Effector memory CD8-positive, alpha-beta T cell (primary cell): Measurements from ENCODE around the gene USP7.

ENCODE experiments used
- ATAC-seq: fragments of 150-1000 bp; cut with Tn5 transposase; replicated peaks from 2 replicates; pipeline ENCODE4 v1.10.0; 2021; ENCODE audit warnings: mild to moderate bottlenecking, moderate library complexity
- DNase-seq, 3 experiments: peaks; one replicate each; pipeline ENCODE4 v3.0.0; 2021
- H3K27ac Mint-ChIP-seq, 2 donors: one replicate each; pipeline ENCODE4 v1.8.0; 2022; ENCODE audit warnings: mild to moderate bottlenecking in 2 of 2, mixed read lengths in 2 of 2, moderate library complexity in 2 of 2
- H3K27me3 Mint-ChIP-seq, 2 donors: one replicate each; pipeline ENCODE4 v1.8.0; 2022; ENCODE audit warnings: mixed read lengths in 2 of 2
- H3K36me3 Mint-ChIP-seq: one replicate; pipeline ENCODE4 v1.8.0; 2022; ENCODE audit warnings: mild to moderate bottlenecking, moderate library complexity, mixed read lengths; ENCODE audit not compliant: insufficient read depth
- H3K4me1 Mint-ChIP-seq, 2 donors: one replicate each; pipeline ENCODE4 v1.8.0; 2022; ENCODE audit warnings: low read depth in 2 of 2, mixed read lengths in 2 of 2
- H3K4me3 Mint-ChIP-seq, 2 donors: one replicate each; pipeline ENCODE4 v1.8.0; 2022; ENCODE audit warnings: mild to moderate bottlenecking in 2 of 2, mixed read lengths in 2 of 2, moderate library complexity in 2 of 2
- H3K9me3 Mint-ChIP-seq, 2 donors: one replicate each; pipeline ENCODE4 v1.8.0; 2022; ENCODE audit warnings: mixed read lengths in 2 of 2
- total RNA-seq, 9 experiments: gene quantifications; one replicate each; lab custom pipeline; 2026; lab: John Stamatoyannopoulos, UW

USP7 gene
- 305 to 476 (median 380) reads per million in 9 experiments for total RNA-seq

DNA sequence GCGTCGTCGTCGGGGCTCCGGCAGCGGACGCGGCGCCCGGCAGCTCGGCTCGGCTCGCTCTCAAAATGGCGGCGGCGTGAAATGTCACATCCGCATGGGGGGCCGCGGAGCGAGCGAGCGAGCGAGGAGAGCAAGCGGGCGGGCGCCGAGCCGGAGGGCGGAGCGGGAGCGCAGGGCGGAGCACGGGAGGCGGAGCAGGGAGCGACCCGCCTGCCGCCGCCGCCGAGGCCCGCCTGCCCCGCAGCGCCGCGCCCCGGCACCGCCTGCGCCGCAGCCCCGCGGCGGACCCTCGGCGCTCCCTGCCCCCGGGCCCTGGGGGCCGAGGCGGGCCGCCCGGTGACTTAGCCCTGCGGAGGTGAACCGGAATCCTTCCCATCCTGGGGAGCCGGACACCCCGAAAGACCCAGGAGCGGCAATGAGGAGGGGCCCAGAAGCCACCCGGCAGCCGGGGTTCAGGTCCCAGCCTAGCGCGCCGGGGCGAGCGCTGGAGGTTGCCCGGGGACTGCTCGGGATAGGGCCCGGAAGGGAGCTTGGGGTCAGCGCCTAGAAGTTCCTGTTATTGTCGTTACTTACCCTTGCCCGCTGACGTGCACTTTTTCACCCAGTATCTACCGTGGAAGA lies at the start of gene USP7:
Gene USP7 (minus strand): TSS at position 86 of the 621 bp plus-strand sequence. CDS start 621 bp downstream, outside the sequence.
- DNase-seq, result peak; percentile 91 to 93 (median 92)
- Mint-ChIP-seq H3K4me1 (peaks cover 32 to 35% of the 10 kb centered on the region in 2 donors), H3K27ac (peak within 1 kb of the TSS; percentile 88 to 92), H3K36me3 (peaks cover 27% of the 10 kb centered on the region), H3K27me3 (peaks cover 5 to 13% of the 10 kb centered on the region in 2 donors), H3K9me3 (no peaks in the 10 kb centered on the region), H3K4me3 (peak within 1 kb of the TSS; percentile 84 to 94)
- peak; percentile 85 for ATAC-seq

DNA sequence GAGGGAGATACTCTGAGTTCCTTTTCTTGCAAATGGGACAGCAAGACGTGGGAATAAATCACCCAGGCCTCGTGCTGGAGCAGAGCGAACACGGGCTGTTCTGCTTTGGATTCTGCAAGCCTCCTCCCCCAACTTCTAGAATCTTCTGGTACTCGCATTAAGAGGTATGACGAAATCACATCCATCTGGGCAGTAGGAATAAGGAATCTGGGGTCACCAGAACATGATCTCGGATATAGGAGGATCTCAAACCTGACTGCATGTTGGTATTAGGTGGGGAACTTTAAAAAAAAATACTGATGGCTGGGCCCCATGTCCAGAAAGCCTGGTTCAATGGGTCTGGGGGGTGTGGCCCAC lies 49.8 kb upstream of the USP7 start:
- ATAC-seq (no peak), DNase-seq (no peak)
- H3K27ac Mint-ChIP-seq, result no peak overlapping the region
- H3K36me3 Mint-ChIP-seq, result no peaks in the 10 kb centered on the region
- peaks cover 4 to 5% of the 10 kb centered on the region in 2 donors for H3K4me1 Mint-ChIP-seq
- peaks cover 4 to 7% of the 10 kb centered on the region in 2 donors for H3K9me3 Mint-ChIP-seq
- no peak overlapping the region for H3K4me3 Mint-ChIP-seq
- peaks cover 17 to 31% of the 10 kb centered on the region in 2 donors for H3K27me3 Mint-ChIP-seq

DNA sequence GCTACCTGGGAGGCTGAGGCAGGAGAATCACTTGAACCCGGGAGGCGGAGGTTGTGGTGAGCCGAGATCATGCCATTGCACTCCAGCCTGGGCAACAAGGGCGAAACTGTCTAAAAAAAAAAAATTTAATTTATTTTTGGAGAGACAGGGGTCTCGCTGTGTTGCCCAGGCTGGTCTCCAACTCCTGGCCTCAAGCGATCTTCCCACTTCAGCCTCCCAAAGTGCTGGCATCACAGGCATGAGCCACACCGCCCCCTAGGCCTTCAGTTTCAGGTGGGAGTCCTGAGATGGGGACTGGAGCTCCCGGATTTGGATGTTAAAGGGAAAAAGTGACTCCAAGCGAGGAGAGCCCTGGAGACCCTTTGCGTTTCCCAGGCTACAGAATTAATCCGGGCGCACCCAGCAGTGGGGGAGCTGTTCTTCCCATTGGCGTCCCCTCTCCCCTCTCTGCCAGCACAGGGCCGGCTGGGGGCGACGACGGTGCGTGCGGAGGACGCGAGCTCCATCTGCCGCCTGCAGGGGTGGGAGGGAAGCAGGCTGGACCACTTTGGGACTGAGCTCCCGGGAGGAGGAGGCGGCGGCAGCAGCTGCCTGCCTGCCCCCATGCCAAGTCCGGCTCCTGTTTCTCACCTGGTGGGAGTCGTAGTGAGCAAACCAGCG lies 49.3 kb upstream of the USP7 start:
- Mint-ChIP-seq H3K27ac (no peak overlapping the region), H3K9me3 (peaks cover 4 to 7% of the 10 kb centered on the region in 2 donors), H3K4me3 (no peak overlapping the region), H3K36me3 (no peaks in the 10 kb centered on the region), H3K4me1 (peaks cover 4 to 8% of the 10 kb centered on the region in 2 donors), H3K27me3 (peaks cover 17 to 34% of the 10 kb centered on the region in 2 donors)
- no peak for DNase-seq
- no peak for ATAC-seq

DNA sequence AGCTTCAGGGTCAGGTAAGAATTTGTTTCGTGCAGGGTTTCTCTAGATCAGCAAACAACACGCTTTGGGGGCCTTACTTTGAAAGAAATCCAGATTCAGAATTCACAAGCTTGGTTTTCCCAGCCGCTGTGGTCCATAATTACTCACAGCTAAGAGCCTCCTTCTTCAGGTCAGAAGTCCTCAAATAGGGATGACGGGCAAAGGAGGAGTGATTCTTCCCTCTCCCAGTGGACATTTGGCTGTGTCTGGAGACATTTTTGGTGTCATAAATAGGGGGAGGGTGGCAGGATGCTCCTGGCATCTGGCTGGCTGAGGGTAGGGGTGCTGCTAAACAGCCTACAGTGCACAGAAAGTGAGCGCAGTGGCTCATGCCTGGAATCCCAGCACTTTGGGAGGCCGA lies 48.6 kb upstream of the USP7 start:
- Mint-ChIP-seq H3K4me3 (no peak overlapping the region), H3K4me1 (peaks cover 4 to 8% of the 10 kb centered on the region in 2 donors), H3K9me3 (peaks cover 4 to 7% of the 10 kb centered on the region in 2 donors), H3K36me3 (no peaks in the 10 kb centered on the region), H3K27me3 (peaks cover 19 to 36% of the 10 kb centered on the region in 2 donors), H3K27ac (no peak overlapping the region)
- DNase-seq (no peak), ATAC-seq (no peak)

DNA sequence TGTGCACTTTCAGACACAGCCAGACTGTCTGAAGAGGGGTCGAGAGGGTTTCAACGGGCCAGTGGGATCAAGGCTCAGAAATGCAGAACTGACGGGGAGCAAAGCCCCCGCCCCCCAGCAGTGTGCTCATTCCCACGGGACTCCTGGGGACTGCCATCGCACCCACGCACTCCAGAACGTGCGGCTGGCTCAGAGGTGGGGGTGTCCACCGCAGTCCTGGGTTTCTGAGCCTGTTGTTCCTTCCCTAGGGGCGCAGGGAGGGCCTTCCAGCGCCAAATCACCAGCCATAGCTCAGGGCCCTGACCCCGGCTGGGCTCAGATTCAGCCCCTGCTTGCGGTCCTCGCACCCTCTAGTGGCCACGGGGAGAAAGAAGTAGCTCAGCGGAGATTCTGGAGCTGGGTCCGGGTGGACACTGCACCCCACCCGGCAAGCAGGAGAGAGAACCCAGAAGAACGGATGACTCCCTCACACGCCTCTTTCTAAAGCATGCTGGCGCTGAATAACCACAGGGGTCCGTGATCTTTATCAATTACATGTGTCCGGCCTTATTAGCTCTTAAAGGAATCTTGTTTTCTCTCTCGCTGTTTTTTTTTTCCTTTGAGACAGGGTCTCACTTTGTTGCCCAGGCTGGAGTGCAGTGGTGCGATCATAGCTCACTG lies 45.0 kb upstream of the USP7 start:
- Mint-ChIP-seq H3K4me1 (peaks cover 4 to 8% of the 10 kb centered on the region in 2 donors), H3K27me3 (peaks cover 26 to 41% of the 10 kb centered on the region in 2 donors), H3K4me3 (peak overlapping the region in 1 of 2 donors; percentile 33), H3K9me3 (no peaks in the 10 kb centered on the region), H3K36me3 (peaks cover 3% of the 10 kb centered on the region), H3K27ac (no peak overlapping the region)
- peak; percentile 91 for ATAC-seq
- DNase-seq, result peak; percentile 48 to 56 (median 50)

DNA sequence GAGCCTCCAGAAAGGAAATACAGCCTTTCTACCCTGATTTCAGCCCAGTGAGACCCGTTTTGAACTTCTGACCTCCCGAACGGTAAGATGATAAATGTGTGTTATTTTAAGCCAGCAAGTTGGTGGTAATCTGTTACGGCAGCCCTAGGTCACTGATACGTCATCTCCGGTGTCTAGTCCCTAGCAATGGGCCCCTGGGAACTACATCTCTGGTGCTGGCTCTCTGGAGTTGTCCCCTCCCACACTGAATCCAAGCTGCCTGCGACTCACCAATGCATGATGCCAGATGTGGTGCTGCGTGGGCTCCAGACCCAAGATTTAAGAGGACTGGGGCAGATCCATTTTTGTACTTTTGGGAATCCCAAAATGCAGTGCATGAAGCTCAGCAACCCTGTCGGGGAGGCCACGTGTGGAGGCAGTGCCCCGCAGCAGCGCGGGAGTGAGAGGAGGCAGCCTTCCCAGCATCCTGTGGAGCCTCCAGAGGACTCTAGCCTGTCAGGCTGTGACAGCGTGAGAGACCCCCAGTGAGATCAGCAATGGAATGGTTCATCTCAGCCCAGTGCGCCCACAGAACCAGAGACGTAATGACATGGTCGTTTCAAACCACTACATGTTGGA lies 43.6 kb upstream of the USP7 start:
- DNase-seq (no peak), ATAC-seq (no peak)
- Mint-ChIP-seq H3K36me3 (peaks cover 3% of the 10 kb centered on the region), H3K9me3 (no peaks in the 10 kb centered on the region), H3K27ac (no peak overlapping the region), H3K27me3 (peaks cover 20 to 27% of the 10 kb centered on the region in 2 donors), H3K4me3 (no peak overlapping the region), H3K4me1 (peaks cover 4 to 6% of the 10 kb centered on the region in 2 donors)

DNA sequence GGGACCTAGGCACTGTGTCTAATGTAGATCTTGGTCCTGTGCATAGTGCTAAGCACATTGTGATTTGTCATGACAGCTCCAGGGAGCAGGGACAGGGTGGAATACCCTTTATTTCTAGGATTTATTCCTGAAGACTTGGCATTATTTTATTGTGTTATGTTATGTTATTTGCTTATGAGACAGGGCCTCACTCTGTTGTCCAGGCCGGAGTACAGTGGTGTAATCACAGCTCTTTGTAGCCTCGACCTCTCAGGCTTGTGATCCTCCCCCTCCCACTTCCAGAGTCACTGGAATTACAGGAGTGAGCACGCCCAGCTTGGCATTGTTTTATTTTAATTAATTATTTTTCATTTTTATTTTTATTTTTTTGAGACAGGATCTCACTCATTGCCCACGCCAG lies 40.5 kb upstream of the USP7 start:
- peaks cover 3% of the 10 kb centered on the region for H3K36me3 Mint-ChIP-seq

DNA sequence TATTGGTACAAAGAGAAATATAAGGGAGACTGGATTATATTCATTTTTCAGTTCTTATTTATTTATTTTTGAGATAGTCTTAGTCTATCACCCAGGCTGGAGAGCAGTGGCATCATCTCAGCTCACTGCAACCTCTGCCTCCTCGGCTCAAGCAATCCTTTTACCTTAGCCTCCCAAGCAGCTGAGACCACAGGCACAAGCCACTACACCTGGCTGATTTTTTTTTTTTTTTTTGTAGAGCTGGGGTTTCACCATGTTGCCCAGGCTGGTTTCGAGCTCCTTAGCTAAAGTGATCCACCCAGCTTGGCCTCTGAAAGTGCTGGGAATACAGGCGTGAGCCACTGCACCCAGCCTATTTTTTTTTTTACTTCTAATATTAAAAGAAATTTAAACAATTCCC lies 40.1 kb upstream of the USP7 start:
- DNase-seq (no peak), ATAC-seq (no peak)
- Mint-ChIP-seq H3K4me1 (peaks cover 2 to 5% of the 10 kb centered on the region in 2 donors), H3K4me3 (no peak overlapping the region), H3K27me3 (peaks cover 15 to 22% of the 10 kb centered on the region in 2 donors), H3K27ac (no peak overlapping the region), H3K36me3 (peaks cover 3% of the 10 kb centered on the region), H3K9me3 (no peaks in the 10 kb centered on the region)

More for the DNA sequence above, 40.5 kb upstream of the USP7 start:
- Mint-ChIP-seq H3K4me1 (peaks cover 4 to 6% of the 10 kb centered on the region in 2 donors), H3K27ac (no peak overlapping the region), H3K4me3 (no peak overlapping the region), H3K9me3 (no peaks in the 10 kb centered on the region), H3K27me3 (peaks cover 15 to 26% of the 10 kb centered on the region in 2 donors)
- DNase-seq (no peak), ATAC-seq (no peak)

DNA sequence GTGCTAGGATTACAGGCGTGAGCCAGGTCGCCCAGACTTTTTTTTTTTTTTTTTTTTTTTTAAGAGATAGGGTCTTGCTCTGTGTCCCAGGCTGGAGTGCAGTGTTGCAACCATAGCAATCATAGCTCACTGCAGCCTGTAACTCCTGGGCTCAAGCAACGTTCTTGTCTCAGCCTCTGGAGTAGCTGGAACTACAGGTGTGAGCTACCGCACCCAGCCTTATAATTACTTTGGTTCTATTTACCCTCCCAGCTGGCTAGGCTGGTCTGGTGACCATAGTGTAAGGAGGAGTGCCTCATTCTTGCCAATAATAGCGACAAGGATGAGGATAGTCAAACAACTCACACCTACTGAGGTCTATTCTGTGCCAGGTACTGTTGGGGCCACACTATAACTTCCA lies 39.6 kb upstream of the USP7 start:
- ATAC-seq, result no peak

DNA sequence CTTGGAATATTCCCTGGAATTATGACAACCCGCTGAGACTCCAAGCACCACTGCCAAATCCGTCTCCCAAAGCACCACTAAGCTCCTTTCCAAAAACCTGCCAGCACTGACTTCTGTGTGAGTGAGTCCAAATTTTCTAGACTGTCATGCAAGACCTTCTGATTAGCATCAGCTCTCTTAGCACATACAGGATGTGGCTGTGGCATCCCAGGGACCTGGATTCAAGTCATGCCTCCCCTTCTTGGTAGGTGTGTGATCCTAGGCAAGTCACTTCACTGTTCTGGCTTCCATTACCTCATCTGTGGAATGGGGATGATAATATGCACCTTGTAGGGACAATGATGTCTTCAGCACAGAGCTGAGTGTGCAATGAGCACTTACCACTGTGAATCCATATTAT lies 38.3 kb upstream of the USP7 start:
- H3K9me3 Mint-ChIP-seq, result no peaks in the 10 kb centered on the region
- no peak for DNase-seq
- ATAC-seq, result no peak
- H3K27me3 Mint-ChIP-seq, result peaks cover 10 to 11% of the 10 kb centered on the region in 2 donors
- H3K36me3 Mint-ChIP-seq, result peaks cover 3% of the 10 kb centered on the region
- H3K4me3 Mint-ChIP-seq, result no peak overlapping the region
- no peak overlapping the region for H3K27ac Mint-ChIP-seq
- no peaks in the 10 kb centered on the region for H3K4me1 Mint-ChIP-seq

More for the DNA sequence above, 39.6 kb upstream of the USP7 start:
- Mint-ChIP-seq H3K9me3 (no peaks in the 10 kb centered on the region), H3K4me3 (no peak overlapping the region), H3K36me3 (peaks cover 3% of the 10 kb centered on the region), H3K27ac (no peak overlapping the region), H3K27me3 (peaks cover 15 to 18% of the 10 kb centered on the region in 2 donors), H3K4me1 (peaks cover 0 to under 1% of the 10 kb centered on the region in 2 donors)
- no peak for DNase-seq

DNA sequence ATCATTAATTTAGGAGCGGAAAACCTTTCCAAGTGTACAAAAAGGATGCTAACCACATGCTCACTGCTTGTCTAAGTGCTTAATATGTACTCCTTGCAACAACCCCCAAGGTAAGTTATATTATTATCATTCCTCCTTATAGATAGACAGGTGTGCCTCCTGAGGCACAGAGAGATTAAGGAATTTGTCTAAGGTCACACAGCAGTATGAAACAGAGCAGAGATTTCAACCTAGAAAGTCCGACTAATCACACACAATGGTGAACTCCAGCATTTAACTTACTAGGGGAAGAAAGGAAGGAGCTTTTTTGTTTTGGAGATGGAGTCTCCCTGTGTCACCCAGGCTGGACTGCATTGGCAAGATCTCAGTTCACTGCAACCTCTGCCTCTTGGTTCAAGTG lies 37.0 kb upstream of the USP7 start:
- DNase-seq (no peak), ATAC-seq (no peak)
- H3K27me3 Mint-ChIP-seq, result no peaks in the 10 kb centered on the region
- no peak overlapping the region for H3K27ac Mint-ChIP-seq
- no peaks in the 10 kb centered on the region for H3K9me3 Mint-ChIP-seq
- H3K4me3 Mint-ChIP-seq, result no peak overlapping the region
- H3K4me1 Mint-ChIP-seq, result no peaks in the 10 kb centered on the region
- H3K36me3 Mint-ChIP-seq, result peaks cover under 1% of the 10 kb centered on the region

DNA sequence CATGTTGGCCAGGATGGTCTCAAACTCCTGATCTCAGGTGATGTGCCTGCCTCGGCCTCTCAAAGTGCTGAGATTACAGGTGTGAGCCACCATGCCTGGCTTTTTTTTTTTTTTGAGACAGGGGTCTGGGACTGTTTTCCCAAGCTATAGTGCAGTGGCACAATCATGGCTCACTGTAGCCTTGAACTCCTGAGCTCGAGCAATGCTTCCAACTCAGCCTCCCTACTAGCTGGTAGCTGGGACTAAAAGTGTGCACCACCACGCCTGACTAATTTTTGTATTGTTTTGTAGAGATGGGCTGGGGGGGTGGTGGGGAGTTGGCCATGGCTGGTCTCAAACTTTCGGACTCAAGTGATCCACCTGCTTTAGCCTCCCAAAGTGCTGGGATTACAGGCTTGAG lies 36.1 kb upstream of the USP7 start:
- DNase-seq, result no peak
- no peak overlapping the region for H3K27ac Mint-ChIP-seq
- no peaks in the 10 kb centered on the region for H3K4me1 Mint-ChIP-seq
- no peaks in the 10 kb centered on the region for H3K27me3 Mint-ChIP-seq
- H3K9me3 Mint-ChIP-seq, result no peaks in the 10 kb centered on the region
- H3K36me3 Mint-ChIP-seq, result no peaks in the 10 kb centered on the region
- H3K4me3 Mint-ChIP-seq, result no peak overlapping the region
- ATAC-seq, result no peak

DNA sequence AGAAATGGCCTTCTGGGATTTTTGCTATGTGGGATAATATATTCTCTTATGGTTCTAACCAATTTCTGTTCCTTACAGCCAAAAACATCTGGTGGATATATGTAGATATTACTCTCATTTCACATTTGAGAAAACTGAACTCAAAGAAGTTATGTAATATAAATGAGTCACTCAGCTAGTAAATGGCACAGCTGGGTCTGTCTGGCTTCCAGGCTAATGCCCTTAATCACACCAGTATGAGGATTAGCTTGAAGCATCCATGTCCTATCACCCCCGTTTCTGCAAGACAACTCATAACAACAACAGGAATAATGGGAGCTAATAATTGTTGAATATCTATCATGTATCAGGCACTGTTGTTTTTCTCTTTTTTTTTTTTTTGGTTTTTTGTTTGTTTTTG lies 34.4 kb upstream of the USP7 start:
- Mint-ChIP-seq H3K27me3 (no peaks in the 10 kb centered on the region), H3K4me1 (no peaks in the 10 kb centered on the region), H3K36me3 (no peaks in the 10 kb centered on the region), H3K27ac (no peak overlapping the region), H3K4me3 (no peak overlapping the region), H3K9me3 (no peaks in the 10 kb centered on the region)
- ATAC-seq (no peak), DNase-seq (no peak)
